HCT116 (cell line): Measurements from ENCODE around the gene KDM2B. TPM values are rescaled to one million over a fixed set of nuclear protein-coding genes. Genes with fewer than 3 reads are reported as not detected.

Source experiments
- ATAC-seq: fragments of 200-7000 bp; cut with Tn5 transposase; 2 replicates; pipeline ENCODE4 v1.9.1; 2020; ENCODE audit warnings: mild to moderate bottlenecking, moderate library complexity
- BruUV-seq: library from RNA; stranded (reverse); fragments of 400-500 nt; replicated peaks from 2 replicates; lab custom pipeline; 2021; lab: Mats Ljungman, UMichigan
- CTCF ChIA-PET: fragments of 300-600 bp; sonication (Branson Sonifier 250); formaldehyde crosslinking; loops from one replicate; lab custom pipeline; 2021; ENCODE audit warnings: antibody characterized with exemption; lab: Charles Lee
- POLR2A ChIA-PET: fragments of 300-600, 350-600 bp; sonication (Branson Sonifier 250); formaldehyde crosslinking; loops from one replicate; lab custom pipeline; 2021; ENCODE audit warnings: antibody characterized with exemption; lab: Charles Lee
- RAD21 ChIA-PET, 2 experiments: fragments of 300-600 bp; sonication (Branson Sonifier 250); formaldehyde crosslinking; loops; one replicate each; lab custom pipeline; 2023; ENCODE audit warnings: low total read pairs in 2 of 2; ENCODE audit not compliant: uncharacterized antibody in 2 of 2, unreplicated experiment in 2 of 2, low non-redundant PET in 1 of 2; lab: Charles Lee
- DNase-seq: peaks from one replicate; pipeline ENCODE4 v3.0.0-alpha.2; 2010; ENCODE audit warnings: low read depth, low spot score
- H2AFZ ChIP-seq: fragments of 200-600 bp; shearing (Covaris generic), sonication (generic); 2 replicates; pipeline ENCODE4 v1.6.1; 2017; ENCODE audit warnings: low read depth, mixed run types, mixed read lengths, antibody characterized with exemption, low read length; ENCODE audit not compliant: poor library complexity, severe bottlenecking
- H3K27ac ChIP-seq: 2 replicates; pipeline ENCODE4 v1.5.1; 2012; ENCODE audit warnings: low read depth, low read length
- H3K27me3 ChIP-seq: fragments of 200-600 bp; sonication (generic); 2 replicates; pipeline ENCODE4 v1.6.1; 2016; ENCODE audit warnings: mixed run types, low read length, mixed read lengths; ENCODE audit not compliant: insufficient read depth
- H3K36me3 ChIP-seq, 2 experiments: fragments of 200-500 bp in 1 of 2; fragments of 200-600 bp in 1 of 2; sonication (Bioruptor generic) in 1 of 2; sonication (generic) in 1 of 2; 2 replicates each; pipeline versions ENCODE4 v1.5.1 to v1.6.1; 2014 to 2016; ENCODE audit warnings: low read length in 2 of 2, inconsistent platforms in 1 of 2, mixed read lengths in 1 of 2, mixed run types in 1 of 2; ENCODE audit not compliant: insufficient read depth in 2 of 2, control insufficient read depth in 1 of 2
- H3K4me1 ChIP-seq, 2 experiments: fragments of 200-600 bp in 1 of 2; sonication (generic) in 1 of 2; 2 replicates each; pipeline versions ENCODE4 v1.5.1 to v1.6.1; 2012 to 2017; ENCODE audit warnings: low read length in 2 of 2, inconsistent platforms in 1 of 2, mild to moderate bottlenecking in 1 of 2, mixed read lengths in 1 of 2, mixed run types in 1 of 2, moderate library complexity in 1 of 2; ENCODE audit not compliant: insufficient read depth in 2 of 2, control insufficient read depth in 1 of 2
- H3K4me2 ChIP-seq: fragments of 200-600 bp; sonication (generic); 2 replicates; pipeline ENCODE4 v1.6.1; 2017; ENCODE audit warnings: mixed run types, low read length, mixed read lengths
- H3K4me3 ChIP-seq, 2 experiments: fragments of 200-600 bp in 1 of 2; sonication (generic) in 1 of 2; replicated peaks in 1 of 2; 2 replicates each; pipeline ENCODE4 v1.5.1; 2011 to 2016; ENCODE audit warnings: low read length in 2 of 2, control low read depth in 1 of 2, low read depth in 1 of 2, mild to moderate bottlenecking in 1 of 2, mixed read lengths in 1 of 2, mixed run types in 1 of 2
- H3K79me2 ChIP-seq: fragments of 200-600 bp; sonication (generic); 2 replicates; pipeline ENCODE4 v1.6.1; 2017; ENCODE audit warnings: mild to moderate bottlenecking, mixed run types, low read length, moderate library complexity, mixed read lengths; ENCODE audit not compliant: insufficient read depth
- H3K9ac ChIP-seq: fragments of 200-600 bp; sonication (generic); 2 replicates; pipeline ENCODE4 v1.6.1; 2016; ENCODE audit warnings: low read length, mixed read lengths
- H3K9me2 ChIP-seq: fragments of 200-600 bp; sonication (generic), shearing (Covaris generic); 2 replicates; pipeline ENCODE4 v1.6.1; 2017; ENCODE audit warnings: mixed run types, mild to moderate bottlenecking, moderate library complexity; ENCODE audit not compliant: insufficient read depth
- H3K9me3 ChIP-seq, 2 experiments: fragments of 200-500 bp in 1 of 2; fragments of 200-600 bp in 1 of 2; sonication (Bioruptor generic) in 1 of 2; sonication (generic) in 1 of 2; 2 replicates each; pipeline ENCODE4 v1.6.1; 2014 to 2017; ENCODE audit warnings: low read length in 2 of 2, mixed read lengths in 2 of 2, inconsistent platforms in 1 of 2, low read depth in 1 of 2, mild to moderate bottlenecking in 1 of 2, mixed run types in 1 of 2, moderate library complexity in 1 of 2; ENCODE audit not compliant: control insufficient read depth in 1 of 2, insufficient read depth in 1 of 2
- H4K20me1 ChIP-seq: fragments of 200-600 bp; sonication (generic), shearing (Covaris generic); 2 replicates; pipeline ENCODE4 v1.6.1; 2017; ENCODE audit warnings: mixed run types, mild to moderate bottlenecking, moderate library complexity; ENCODE audit not compliant: insufficient read depth
- CEBPB ChIP-seq: IDR thresholded peaks from 2 replicates; pipeline ENCODE4 v1.6.1; 2012; ENCODE audit warnings: low read depth
- EZH2 ChIP-seq: fragments of 200-600 bp; sonication (generic); IDR thresholded peaks from 2 replicates; pipeline ENCODE4 v1.6.1; 2017; ENCODE audit warnings: antibody characterized with exemption, mixed run types
- JUND ChIP-seq: IDR thresholded peaks from 2 replicates; pipeline ENCODE4 v1.6.1; 2012
- POLR2A ChIP-seq: IDR thresholded peaks from 2 replicates; pipeline ENCODE4 v1.7.0; 2011; ENCODE audit warnings: borderline replicate concordance; ENCODE audit not compliant: insufficient read depth, insufficient read length; ENCODE audit errors: extremely low read depth
- POLR2AphosphoS5 ChIP-seq: IDR thresholded peaks from 2 replicates; pipeline ENCODE4 v1.6.1; 2011; ENCODE audit warnings: mild to moderate bottlenecking, low read depth, low read length, moderate library complexity
- intact Hi-C: fragments of 100-400 bp; cut with micrococcal nuclease; formaldehyde crosslinking; loops from 2 replicates; pipeline ENCODE4 v1.10.0; 2022
- total RNA-seq: library from RNA; stranded (reverse); gene quantifications from one replicate; pipeline ENCODE4 v1.2.1, GENCODE V29; 2021; ENCODE audit not compliant: unreplicated experiment
- TF ChIP-seq, protein P1 (sequence below): IDR thresholded peaks from 2 replicates; pipeline ENCODE4 v1.6.1; 2011; ENCODE audit warnings: mild to moderate bottlenecking, low read length, moderate library complexity; ENCODE audit not compliant: insufficient replicate concordance; ENCODE audit errors: extremely low read depth
- TF ChIP-seq, protein P2 (sequence below), 3 experiments: fragments of 200-600 bp in 1 of 3; sonication (generic) in 1 of 3; IDR thresholded peaks in 2 of 3; conservative IDR thresholded peaks in 1 of 3; 2 replicates each; pipeline ENCODE4 v1.5.1; 2012 to 2017; ENCODE audit warnings: low read depth in 2 of 3, low read length in 2 of 3, antibody characterized with exemption in 1 of 3, borderline replicate concordance in 1 of 3, control low read depth in 1 of 3, mild to moderate bottlenecking in 1 of 3, mixed read lengths in 1 of 3, mixed run types in 1 of 3, moderate library complexity in 1 of 3; ENCODE audit not compliant: insufficient read depth in 1 of 3

The KDM2B gene
- total RNA-seq, 1 experiment from 2014 or later, result 36.7 TPM

DNA sequence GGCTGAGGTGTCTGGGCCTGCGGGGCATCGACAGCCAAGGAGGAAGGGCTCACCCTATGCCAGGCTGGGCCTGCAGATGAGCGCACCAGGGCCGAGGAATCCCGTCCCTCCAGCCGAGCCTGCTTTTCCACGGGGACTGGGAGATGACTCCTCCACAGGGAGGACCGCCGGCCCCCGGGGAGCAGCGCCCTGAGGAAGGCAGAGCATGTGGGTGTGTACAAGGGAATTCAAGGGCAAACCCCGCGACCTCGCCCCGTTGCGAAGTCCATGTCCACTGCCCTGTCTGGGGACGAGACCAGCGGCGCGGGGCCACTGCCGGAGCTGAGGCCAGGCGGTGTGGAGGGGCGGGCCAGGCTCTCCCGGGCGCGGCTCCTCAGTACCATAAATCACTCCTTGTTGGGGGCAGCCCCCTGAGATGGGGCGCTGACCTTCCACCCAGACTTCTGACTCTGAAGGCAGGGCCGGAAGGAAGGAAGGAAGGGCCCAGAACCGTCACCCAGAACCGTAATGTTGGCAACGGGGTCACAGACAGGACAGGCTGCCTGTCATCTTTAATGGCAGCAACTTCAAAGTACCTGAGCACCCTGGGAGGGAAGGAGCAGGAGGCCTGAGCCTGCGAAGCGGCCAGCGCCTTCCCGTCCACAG, 128.4 kb downstream of the KDM2B start:
- no peaks in the 10 kb centered on the region for H3K4me1 ChIP-seq
- intact Hi-C loops, result no loop called here
- no peak overlapping the region for H3K4me3 ChIP-seq
- BruUV-seq, result no TSS peak
- H4K20me1 ChIP-seq, result no peaks in the 10 kb centered on the region
- ChIA-PET RAD21 (no interaction called here), POLR2A (no interaction called here), CTCF (no interaction called here)
- H3K79me2 ChIP-seq, result peaks cover 42% of the 10 kb centered on the region
- H3K36me3 ChIP-seq, result peaks cover 0 to 5% of the 10 kb centered on the region in 2 experiments; a peak in 2 of 4 replicates
- no peaks in the 10 kb centered on the region for H3K9me2 ChIP-seq
- ATAC-seq (no peak), DNase-seq (no peak)
- H3K9ac ChIP-seq, result no peak overlapping the region
- no peaks in the 10 kb centered on the region for H3K9me3 ChIP-seq
- no peak overlapping the region for H3K4me2 ChIP-seq
- H2AFZ ChIP-seq, result no peak overlapping the region
- TF ChIP-seq CEBPB (no peak), EZH2 (no peak), POLR2AphosphoS5 (no peak), POLR2A (no peak), JUND (no peak)
- TF ChIP-seq, protein P1, sequence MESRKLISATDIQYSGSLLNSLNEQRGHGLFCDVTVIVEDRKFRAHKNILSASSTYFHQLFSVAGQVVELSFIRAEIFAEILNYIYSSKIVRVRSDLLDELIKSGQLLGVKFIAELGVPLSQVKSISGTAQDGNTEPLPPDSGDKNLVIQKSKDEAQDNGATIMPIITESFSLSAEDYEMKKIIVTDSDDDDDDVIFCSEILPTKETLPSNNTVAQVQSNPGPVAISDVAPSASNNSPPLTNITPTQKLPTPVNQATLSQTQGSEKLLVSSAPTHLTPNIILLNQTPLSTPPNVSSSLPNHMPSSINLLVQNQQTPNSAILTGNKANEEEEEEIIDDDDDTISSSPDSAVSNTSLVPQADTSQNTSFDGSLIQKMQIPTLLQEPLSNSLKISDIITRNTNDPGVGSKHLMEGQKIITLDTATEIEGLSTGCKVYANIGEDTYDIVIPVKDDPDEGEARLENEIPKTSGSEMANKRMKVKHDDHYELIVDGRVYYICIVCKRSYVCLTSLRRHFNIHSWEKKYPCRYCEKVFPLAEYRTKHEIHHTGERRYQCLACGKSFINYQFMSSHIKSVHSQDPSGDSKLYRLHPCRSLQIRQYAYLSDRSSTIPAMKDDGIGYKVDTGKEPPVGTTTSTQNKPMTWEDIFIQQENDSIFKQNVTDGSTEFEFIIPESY, result no peak
- TF ChIP-seq, protein P2, sequence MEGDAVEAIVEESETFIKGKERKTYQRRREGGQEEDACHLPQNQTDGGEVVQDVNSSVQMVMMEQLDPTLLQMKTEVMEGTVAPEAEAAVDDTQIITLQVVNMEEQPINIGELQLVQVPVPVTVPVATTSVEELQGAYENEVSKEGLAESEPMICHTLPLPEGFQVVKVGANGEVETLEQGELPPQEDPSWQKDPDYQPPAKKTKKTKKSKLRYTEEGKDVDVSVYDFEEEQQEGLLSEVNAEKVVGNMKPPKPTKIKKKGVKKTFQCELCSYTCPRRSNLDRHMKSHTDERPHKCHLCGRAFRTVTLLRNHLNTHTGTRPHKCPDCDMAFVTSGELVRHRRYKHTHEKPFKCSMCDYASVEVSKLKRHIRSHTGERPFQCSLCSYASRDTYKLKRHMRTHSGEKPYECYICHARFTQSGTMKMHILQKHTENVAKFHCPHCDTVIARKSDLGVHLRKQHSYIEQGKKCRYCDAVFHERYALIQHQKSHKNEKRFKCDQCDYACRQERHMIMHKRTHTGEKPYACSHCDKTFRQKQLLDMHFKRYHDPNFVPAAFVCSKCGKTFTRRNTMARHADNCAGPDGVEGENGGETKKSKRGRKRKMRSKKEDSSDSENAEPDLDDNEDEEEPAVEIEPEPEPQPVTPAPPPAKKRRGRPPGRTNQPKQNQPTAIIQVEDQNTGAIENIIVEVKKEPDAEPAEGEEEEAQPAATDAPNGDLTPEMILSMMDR (IDR thresholded peaks at IDR 0.05 in 2 of 3, conservative IDR thresholded peaks at IDR 0.05 in 1 of 3; ENCODE audit: borderline replicate concordance in 1 of 3, insufficient read depth in 1 of 3, low read depth in 2 of 3, low read length in 2 of 3), result no peak
- no peak overlapping the region for H3K27ac ChIP-seq
- H3K27me3 ChIP-seq, result no peaks in the 10 kb centered on the region
